ENCODE measurements around the gene HOXD3.

The HOXD3 gene

DNA sequence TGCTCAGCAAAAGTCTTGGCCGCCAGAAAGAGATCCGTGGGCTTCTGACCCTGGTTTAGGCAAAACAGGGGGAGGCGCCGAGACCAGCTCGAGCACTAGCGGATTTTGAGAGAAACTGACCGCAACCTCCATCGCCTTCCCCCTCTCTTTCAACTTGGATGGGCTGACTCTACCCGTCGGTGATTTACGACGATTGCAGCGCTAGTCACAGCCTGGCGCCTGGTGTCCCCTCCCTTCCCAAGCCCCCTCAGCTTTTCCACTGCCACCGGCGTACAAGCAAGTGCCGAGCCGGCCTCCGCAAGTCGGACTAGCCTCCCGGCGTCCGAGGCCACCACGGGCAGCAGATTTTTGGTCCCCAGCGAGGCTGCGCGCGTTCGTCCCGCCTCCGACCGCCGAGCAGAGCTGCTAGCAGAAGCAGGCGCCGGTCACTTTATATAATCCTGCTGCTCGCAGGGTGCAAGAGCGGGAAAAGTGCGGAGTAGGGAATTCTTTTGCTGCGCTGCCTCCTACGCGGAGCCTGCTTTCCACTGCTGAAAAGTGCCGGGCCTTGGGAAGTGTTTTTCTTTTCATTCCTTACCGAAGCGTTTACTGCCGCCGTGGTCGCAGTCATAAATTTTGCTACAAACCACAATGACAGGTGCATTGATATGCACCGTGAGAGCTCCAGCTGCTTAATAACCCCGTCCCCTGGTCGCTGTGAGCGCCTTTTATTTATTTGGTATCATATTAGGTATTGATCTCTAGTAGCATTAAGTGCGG lies 7.7 kb downstream of the HOXD3 start:
- DNase-seq: no peak

DNA sequence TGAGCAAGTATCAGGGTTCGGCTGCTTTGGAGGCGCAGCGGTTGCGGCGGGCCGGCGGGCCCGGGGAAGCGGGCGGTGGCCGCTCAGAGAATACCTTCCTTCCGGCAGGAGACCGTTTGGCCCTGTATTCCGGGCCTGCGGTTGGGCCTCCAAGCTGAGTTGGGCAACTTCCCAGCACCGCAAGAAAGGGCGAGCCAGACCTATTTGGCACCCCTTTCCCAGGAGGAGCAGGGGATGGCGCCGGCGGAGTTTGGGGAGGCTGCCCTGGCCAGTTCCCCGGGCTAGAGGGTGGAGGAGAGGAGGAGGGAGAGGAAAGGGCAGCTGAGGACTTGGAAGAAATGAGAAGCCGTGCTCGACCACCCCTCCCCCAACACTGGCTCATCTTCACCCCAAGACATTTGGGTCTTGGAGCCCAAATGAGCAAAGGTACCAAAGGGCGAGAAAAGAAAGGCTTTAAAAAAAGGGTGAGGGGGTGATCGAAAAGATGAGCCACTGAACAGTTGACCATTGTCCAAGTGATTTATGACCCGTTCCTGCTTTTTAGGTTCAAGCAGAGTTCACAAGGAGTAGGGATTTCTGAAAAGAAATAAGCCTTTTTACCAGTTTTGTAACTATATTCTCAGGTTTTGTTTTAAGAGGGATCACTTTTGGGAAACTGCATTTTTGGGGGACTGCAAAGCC lies 8.4 kb downstream of the HOXD3 start:
- DNase-seq: no peak

DNA sequence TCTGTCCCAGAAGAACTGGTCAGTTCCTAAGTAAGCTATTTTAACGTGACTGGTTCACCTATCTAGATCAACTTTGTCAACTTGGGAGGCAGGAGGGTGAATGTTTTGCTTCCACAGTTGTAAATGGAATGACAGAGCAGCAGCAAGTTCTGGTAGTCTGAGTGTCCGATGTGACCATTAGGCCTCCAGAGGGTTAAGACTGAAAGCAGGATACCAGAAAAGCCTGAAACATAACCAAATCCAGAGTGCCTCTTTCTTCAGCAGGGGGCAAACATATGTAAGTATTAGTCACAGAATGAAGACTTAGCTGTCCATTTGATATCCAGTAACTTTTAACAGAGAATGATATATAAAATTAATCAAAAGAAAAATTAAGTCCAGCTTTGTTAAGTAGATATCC lies 9.2 kb downstream of the HOXD3 start:
- no peak for DNase-seq

DNA sequence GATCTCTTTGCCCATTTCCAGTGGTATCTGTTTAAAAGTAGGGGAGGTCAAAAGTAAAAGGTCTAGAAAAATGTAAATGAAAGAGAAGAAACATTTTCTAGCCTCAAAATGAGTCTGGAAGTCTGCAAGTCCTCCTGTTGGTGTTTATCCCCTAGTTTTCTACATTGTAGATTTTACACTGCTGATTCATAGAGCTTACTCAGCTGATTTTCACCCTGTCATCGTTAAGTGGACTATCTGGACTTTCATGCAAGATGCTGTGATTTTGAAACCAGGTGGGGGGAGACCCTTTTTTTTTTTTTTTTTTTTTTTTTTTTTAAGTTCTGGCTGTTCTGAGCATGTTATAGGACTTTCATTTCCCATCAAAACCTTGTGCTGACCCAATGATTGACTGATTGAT lies 10.3 kb downstream of the HOXD3 start:
- DNase-seq: no peak

DNA sequence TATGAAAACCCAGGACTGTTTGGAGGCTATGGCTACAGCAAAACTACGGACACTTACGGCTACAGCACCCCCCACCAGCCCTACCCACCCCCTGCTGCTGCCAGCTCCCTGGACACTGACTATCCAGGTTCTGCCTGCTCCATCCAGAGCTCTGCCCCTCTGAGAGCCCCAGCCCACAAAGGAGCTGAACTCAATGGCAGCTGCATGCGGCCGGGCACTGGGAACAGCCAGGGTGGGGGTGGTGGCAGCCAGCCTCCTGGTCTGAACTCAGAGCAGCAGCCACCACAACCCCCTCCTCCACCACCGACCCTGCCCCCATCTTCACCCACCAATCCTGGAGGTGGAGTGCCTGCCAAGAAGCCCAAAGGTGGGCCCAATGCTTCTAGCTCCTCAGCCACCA lies 12.1 kb downstream of the HOXD3 start:
- no peak for DNase-seq

DNA sequence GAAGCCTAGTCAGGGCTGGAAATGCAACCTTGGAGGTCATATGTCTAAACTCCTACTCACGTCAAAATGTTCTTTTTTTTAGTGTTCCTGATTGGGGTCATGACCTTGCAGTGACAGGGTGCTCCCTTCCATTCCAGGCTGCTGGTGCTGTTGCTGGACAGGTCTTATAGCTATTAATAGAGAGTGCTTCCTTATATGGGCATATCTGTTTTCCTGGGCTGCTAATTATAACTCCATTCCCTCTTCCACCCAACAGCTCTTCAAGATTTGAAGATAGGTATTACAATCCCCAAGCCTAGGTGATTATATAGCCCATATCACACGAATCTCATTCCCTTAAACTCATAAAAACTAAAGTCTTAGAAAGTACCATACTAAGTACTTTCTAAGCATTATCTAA lies 12.6 kb downstream of the HOXD3 start:
- no peak for DNase-seq

DNA sequence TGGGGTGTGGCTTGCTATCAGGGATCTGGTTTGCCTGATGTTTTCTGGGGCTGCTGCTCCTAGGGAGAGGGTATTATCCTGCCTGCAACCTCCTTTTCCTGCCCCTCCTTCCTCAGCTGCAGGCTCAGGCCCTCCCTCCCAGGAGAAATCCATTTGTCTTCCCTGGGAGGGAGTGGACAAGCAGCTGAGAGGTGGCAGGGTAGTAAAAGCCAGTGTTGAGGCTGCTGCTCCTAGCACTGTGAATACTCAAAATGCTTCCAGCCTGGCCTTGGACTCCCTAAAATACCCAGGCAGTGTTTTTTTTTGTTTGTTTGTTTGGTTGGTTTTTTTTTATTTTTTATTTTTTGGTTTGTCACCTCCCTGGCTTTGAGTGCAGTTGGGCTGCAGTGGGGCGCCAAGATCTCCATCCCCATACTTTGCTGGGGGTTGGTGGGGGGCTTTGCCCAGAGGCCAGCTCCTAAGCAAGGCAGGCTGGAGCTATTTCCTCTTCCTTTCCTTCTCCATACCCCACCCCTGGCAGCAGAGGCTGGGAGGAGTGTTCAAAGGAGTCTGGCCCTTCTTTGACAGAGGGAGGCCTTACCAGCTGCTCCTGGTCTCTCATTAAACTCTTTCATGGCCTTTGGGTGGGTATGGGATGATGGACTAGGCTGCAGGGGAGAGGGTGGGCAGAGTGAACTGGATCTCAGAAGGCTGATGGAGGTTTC lies 13.6 kb downstream of the HOXD3 start:
- no peak for DNase-seq

DNA sequence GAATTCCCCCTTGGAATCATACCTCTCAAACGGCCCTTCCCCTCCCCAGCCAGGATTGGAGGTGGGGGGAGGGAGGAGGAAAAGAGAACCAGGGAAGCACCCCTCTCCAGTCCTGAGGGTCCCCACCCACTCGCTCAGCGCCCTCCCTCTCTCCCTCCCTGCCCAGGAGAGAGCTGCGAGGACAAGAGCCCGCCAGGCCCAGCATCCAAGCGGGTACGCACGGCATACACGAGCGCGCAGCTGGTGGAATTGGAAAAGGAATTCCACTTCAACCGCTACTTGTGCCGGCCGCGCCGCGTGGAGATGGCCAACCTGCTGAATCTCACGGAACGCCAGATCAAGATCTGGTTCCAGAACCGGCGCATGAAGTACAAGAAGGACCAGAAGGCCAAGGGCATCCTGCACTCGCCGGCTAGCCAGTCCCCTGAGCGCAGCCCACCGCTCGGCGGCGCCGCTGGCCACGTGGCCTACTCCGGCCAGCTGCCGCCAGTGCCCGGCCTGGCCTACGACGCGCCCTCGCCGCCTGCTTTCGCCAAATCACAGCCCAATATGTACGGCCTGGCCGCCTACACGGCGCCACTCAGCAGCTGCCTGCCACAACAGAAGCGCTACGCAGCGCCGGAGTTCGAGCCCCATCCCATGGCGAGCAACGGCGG lies 14.4 kb downstream of the HOXD3 start:
- DNase-seq: no peak

DNA sequence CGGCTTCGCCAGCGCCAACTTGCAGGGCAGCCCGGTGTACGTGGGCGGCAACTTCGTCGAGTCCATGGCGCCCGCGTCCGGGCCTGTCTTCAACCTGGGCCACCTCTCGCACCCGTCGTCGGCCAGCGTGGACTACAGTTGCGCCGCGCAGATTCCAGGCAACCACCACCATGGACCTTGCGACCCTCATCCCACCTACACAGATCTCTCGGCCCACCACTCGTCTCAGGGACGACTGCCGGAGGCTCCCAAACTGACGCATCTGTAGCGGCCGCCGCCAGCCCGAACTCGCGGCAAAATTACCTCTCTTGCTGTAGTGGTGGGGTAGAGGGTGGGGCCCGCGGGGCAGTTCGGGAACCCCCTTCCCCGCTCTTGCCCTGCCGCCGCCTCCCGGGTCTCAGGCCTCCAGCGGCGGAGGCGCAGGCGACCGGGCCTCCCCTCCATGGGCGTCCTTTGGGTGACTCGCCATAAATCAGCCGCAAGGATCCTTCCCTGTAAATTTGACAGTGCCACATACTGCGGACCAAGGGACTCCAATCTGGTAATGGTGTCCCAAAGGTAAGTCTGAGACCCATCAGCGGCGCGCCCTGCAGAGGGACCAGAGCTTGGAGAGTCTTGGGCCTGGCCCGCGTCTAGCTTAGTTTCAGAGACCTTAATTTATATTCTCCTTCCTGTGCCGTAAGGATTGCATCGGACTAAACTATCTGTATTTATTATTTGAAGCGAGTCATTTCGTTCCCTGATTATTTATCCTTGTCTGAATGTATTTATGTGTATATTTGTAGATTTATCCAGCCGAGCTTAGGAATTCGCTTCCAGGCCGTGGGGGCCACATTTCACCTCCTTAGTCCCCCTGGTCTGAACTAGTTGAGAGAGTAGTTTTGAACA lies 15.1 kb downstream of the HOXD3 start:
- DNase-seq: no peak

DNA sequence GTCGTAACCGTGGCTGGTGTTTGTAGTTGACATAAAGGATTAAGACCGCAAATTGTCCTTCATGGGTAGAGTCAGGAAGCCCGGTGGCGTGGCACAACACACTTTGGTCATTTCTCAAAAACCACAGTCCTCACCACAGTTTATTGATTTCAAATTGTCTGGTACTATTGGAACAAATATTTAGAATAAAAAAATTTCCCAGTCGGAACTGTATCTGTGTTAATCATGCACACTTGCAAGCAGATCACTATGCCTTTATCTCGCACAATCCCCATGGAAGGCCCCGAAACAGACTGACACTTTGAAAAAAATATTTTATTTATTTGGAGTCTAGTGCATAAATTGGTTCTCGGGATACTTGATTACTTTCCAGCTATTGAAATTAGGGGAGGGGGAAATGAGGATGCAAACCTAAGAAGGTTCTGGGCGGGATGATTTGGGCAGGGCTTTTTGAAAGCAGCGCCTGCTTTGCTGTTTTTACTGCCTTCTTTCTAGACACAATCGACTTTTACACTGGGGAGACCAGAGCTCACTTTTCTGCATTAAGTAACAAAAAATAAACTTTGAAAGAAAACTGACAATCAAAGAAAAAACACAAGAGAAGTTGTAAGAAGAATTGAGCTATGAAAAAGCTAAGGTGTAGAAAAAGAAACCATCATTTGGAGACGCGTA lies 15.9 kb downstream of the HOXD3 start:
- DNase-seq: no peak

DNA sequence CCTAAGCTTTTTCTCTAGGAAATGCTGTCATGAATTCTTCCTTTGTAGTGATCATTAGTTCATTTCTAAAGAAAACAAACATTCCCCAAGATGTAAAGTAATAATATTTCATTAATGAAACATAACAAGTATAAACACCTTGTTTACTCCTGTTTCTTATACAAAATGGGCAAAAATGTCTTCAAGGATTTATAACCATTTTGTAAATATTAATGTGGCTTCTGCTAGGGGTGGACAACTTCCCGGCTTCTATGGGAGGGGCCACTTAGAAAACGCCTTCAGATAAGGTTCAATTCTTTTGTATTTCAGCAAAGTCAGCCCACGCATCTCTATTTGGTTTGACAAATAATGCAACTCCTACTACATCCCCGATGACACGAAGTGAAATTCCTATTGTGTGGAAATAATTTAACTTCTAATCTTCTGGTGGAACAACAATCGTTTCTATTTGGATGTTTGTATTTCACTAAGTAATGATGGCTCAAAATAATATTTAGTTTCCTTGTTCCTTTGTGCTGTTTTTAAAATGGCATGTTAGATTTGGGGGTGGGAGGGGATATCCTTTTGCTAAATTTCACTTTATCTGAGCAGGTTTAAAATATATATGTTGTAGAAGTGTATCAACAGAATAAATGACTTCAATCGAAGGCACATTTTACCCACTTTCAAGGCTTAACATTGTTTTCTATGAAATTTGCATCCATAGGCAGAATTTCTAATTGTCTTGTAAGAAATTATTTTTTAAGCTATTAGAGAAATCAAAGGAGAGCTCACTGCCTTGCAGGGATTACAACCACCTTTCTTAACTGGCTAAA lies 16.7 kb downstream of the HOXD3 start:
- DNase-seq: no peak

DNA sequence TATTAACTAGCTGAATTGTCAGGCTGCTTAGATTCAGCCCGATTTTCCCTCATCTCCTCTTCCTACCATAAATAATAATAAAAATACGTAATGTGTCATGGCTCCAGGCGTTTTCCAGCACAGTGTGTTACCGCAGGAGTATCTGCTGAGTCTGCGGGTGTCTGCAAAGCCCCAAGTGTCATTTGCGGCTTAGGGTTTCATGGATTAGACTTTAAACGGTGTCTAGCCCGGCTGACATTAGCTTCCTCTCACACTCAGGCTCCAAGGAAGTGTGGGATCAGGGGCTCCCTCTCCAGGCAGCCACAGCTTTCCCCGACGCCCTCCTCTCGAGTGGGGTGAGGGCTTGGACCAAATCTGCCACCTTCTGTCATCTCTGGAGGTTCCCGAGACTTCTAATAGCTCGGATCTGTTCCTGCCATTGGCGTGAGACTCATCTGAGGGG lies 17.3 kb downstream of the HOXD3 start:
- no peak for DNase-seq

DNA sequence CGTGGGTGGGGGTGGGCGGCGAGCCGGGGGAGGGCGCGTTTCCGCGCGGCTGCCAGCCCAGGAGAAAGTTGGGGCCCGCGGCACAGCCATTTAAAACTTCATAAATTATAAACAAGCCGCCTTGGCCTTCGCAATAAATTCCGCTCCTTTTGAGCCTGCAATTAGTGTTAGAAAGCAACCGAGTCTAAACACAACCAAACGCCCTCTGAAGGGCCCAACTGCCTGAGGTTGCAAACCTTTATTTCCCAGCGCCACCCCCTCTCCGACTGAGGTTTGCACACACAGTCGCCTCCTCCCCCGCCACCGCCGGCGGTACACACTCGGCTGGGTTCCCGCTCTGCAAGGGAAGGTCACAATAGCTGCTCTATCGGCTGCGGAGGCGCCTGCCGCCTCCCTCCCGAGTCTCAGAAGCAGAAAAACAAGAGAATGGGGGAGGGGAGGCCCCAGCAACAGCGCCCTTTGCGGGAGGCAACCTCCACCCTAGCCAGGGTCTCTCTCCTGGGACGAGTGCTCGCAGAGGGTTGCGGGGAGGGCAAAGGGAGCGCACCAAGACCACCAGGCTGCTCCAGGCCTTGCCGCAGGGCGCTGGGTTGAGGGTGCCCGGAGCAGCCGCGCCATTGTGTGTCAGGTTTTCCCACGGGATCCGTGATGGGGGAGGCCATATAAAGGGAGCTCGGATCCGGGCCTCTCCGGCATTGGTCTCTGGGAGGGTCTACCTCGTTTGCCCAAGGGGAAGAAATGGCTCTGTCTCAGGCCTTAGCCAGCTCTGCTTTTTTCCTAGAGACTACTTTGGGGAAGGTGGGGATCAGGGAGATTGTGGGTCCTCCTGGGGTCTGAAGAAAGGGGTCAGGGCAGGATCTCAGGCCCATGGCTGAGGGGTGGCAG lies 18.0 kb downstream of the HOXD3 start:
- no peak for DNase-seq

DNA sequence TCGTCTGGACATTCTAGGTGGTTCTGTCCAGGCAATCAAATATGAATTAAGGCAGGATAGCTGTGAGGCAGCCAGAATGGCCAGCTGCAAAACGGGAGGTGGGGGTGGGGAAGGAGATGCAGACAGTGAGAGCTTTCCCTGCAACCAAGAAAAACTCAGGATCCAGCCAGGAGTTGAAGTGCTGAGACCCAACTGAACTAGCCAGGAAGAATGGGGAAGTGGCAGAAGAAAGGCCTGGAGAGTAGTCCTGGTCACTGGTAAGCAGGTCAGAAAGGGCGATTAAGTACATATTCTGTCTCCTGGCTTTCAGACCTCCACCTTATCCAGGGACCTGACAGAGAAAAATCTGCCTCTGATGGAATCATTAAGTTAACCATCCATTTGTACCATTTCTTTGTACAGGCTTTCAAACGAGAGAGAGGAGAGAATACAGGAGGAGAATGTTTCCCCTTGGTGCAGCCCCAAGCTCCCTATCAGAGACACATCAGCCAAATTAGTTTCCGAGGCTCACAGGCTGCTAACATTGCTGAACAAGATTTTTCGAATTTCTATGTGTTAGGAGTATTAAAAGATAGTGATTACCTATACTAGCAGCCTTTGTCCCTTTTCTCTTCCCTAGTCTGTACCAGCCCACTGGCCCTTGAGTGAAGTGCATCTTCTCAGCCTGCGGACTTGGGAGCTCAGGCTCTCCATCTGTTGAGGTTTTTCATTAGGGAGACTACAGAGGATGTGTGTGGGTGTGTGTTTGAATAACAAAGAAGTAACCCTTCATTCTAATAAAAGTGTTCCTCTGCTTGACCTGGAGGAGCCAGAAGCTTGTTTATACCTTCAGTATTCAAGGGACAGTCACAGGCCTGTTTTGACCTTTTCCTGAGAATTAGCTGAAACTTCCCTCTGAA lies 18.9 kb downstream of the HOXD3 start:
- DNase-seq: no peak

DNA sequence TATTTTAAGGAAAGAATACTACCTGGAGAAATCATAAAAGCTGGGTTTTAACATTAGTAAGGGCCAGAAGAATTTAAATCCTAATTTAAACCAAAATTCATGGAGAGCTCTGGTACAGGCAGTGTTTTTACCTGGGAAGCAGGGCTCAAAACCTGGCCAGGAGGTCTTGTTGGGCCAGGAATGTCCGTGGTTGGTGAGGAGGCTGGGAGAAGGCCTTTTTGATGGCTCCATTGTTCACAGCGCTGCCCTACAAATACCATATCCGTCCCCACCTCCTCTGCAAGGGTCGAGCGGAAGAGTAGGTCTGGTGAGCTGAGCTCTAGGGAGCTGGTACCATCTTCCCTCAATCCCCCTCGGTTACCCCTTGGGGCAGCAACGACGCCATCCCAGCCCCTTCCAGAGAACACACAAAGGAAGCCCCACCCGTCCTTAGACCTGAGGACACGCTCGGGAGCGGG lies 20.5 kb downstream of the HOXD3 start:
- DNase-seq: no peak

DNA sequence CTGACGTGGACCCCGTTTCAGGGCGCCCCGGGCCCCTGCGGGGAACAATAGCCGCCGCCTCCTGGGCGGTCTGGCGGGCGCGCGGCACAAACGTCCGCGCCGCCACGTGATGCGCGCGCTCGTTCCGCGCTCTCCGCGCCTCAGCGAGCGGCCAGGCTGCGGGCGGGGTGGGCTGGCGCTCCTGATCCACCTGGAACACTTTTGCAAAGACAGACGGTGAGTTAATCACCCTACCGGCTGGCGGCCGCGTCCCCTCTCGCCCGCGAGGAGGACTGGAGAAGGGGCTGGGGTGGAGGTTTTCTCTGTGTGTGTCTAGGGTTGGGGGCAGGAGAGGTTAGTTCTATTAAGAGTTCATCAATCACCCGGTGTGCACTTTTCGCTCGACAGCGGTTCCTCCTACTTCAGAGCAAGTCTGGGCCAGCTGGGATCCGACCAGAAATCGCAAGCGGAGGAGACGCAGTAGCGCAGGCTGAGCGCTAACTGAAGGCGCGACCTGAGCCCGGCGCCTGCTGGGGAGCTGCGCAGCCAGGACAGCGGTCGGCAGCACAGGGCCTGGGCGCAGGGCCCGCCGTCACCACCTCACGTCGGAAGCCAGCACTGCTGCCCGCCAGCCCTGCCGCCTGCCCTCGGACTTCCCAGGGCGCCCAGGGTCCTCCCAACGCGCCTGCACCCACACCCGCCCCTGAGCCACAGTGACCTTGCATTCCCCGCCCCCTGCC lies 21.1 kb downstream of the HOXD3 start:
- DNase-seq: no peak

DNA sequence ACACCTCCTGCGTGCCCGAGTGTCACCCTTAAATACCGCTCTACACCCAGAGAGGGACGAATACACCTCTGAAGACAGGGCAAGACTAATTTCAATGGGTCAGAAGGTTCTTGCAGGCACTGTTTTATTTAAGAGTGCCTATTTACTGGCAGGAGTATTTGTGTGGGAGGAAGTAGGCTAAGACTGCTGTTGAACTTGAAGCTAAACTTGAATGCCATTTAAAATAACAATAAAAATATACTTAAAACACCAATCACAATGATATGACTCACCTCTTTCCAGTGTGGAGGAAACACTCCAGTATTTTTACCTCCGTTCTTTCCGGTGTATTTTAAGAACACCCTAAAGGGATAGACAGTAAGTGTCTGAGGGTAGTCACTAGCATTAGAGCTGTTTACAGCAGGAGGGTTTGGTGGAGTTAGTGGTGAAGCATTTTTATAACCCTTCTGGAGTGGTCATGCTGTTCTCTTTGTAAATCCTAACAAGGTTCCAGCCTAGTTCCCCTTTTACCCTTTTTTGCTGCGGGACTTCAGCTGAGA lies 21.7 kb downstream of the HOXD3 start:
- no peak for DNase-seq

DNA sequence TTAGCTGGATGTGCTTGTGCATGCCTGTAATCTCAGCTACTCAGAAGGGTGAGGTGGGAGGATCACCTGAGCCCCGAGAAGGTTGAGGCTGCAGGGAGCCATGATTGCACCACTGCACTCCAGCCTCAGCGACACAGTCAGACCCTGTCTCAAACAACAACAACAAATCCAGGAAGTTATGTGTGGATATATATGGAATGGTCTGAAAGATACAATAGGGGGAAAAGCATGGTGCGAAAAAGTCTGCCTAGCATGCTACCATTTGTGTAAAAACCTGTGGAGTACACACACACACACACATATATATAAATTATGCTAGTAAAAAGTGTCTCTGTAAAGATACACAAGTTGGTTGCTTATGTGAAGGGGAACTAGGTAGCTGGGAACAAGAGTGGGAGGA lies 24.4 kb downstream of the HOXD3 start:
- no peak for DNase-seq
